ENCODE results near the gene STXBP4.

The STXBP4 gene

GRCh38 chr17:55124730-55125360, 156.3 kb downstream of the STXBP4 start:
- H3F3A ChIP-seq (ENCODE audit: insufficient read depth, low read length), result no peaks in the 10 kb centered on the region
- no peaks in the 10 kb centered on the region for H3K36me3 ChIP-seq (ENCODE audit: insufficient read depth, low read length)
- H2AFZ ChIP-seq (ENCODE audit: low read length), result no peak overlapping the region
- no peaks in the 10 kb centered on the region for H3K4me1 ChIP-seq (ENCODE audit: insufficient read depth, low read length, severe bottlenecking)
- no peaks in the 10 kb centered on the region for H3K79me2 ChIP-seq (ENCODE audit: insufficient read depth, low read length)
- no peaks in the 10 kb centered on the region for H3K27me3 ChIP-seq (ENCODE audit: insufficient read depth, low read length)
- H3K9me2 ChIP-seq (ENCODE audit: low read depth, low read length), result no peaks in the 10 kb centered on the region
- TF ChIP-seq CTCF (IDR thresholded peaks at IDR 0.05; ENCODE audit: low read length), result no peak
- no peak for TF ChIP-seq EZH2 (IDR thresholded peaks at IDR 0.05; ENCODE audit: borderline replicate concordance, low read length)
- no peak overlapping the region for H3K27ac ChIP-seq (ENCODE audit: low read depth, low read length, poor library complexity, severe bottlenecking)
- H3K9ac ChIP-seq (ENCODE audit: low read length), result no peak overlapping the region
- no peaks in the 10 kb centered on the region for H4K20me1 ChIP-seq (ENCODE audit: insufficient read depth, low read length)
- H3K4me3 ChIP-seq (ENCODE audit: low read depth, low read length, poor library complexity, severe bottlenecking), result no peak overlapping the region
- H3K9me3 ChIP-seq (ENCODE audit: low read length), result no peaks in the 10 kb centered on the region
- H3K4me2 ChIP-seq (ENCODE audit: low read length), result no peak overlapping the region

- Histone ChIP-seq H3K9ac (ENCODE audit: low read length) (no peak overlapping the region), H3F3A (ENCODE audit: insufficient read depth, low read length) (no peaks in the 10 kb centered on the region), H3K4me1 (ENCODE audit: insufficient read depth, low read length, severe bottlenecking) (no peaks in the 10 kb centered on the region), H2AFZ (ENCODE audit: low read length) (no peak overlapping the region), H3K27ac (ENCODE audit: low read depth, low read length, poor library complexity, severe bottlenecking) (no peak overlapping the region), H3K4me2 (ENCODE audit: low read length) (no peak overlapping the region), H3K27me3 (ENCODE audit: insufficient read depth, low read length) (no peaks in the 10 kb centered on the region), H3K79me2 (ENCODE audit: insufficient read depth, low read length) (no peaks in the 10 kb centered on the region), H3K36me3 (ENCODE audit: insufficient read depth, low read length) (no peaks in the 10 kb centered on the region), H4K20me1 (ENCODE audit: insufficient read depth, low read length) (no peaks in the 10 kb centered on the region), H3K9me3 (ENCODE audit: low read length) (no peaks in the 10 kb centered on the region), H3K9me2 (ENCODE audit: low read depth, low read length) (no peaks in the 10 kb centered on the region), H3K4me3 (ENCODE audit: low read depth, low read length, poor library complexity, severe bottlenecking) (no peak overlapping the region)
- no peak for TF ChIP-seq CTCF (IDR thresholded peaks at IDR 0.05; ENCODE audit: low read length)
- no peak for TF ChIP-seq EZH2 (IDR thresholded peaks at IDR 0.05; ENCODE audit: borderline replicate concordance, low read length)
Measured at GRCh38 chr17:55133583-55133982, 165.0 kb downstream of the STXBP4 start.

GRCh38 chr17:55134486-55135157, 166.1 kb downstream of the STXBP4 start:
- Histone ChIP-seq H3K27ac (ENCODE audit: low read depth, low read length, poor library complexity, severe bottlenecking) (no peak overlapping the region), H3K9ac (ENCODE audit: low read length) (no peak overlapping the region), H4K20me1 (ENCODE audit: insufficient read depth, low read length) (no peaks in the 10 kb centered on the region), H3K79me2 (ENCODE audit: insufficient read depth, low read length) (no peaks in the 10 kb centered on the region), H3K36me3 (ENCODE audit: insufficient read depth, low read length) (no peaks in the 10 kb centered on the region), H3K4me3 (ENCODE audit: low read depth, low read length, poor library complexity, severe bottlenecking) (no peak overlapping the region), H3K4me2 (ENCODE audit: low read length) (no peak overlapping the region), H2AFZ (ENCODE audit: low read length) (no peak overlapping the region), H3K4me1 (ENCODE audit: insufficient read depth, low read length, severe bottlenecking) (no peaks in the 10 kb centered on the region), H3K9me3 (ENCODE audit: low read length) (no peaks in the 10 kb centered on the region), H3K27me3 (ENCODE audit: insufficient read depth, low read length) (no peaks in the 10 kb centered on the region), H3F3A (ENCODE audit: insufficient read depth, low read length) (no peaks in the 10 kb centered on the region), H3K9me2 (ENCODE audit: low read depth, low read length) (no peaks in the 10 kb centered on the region)
- TF ChIP-seq CTCF (IDR thresholded peaks at IDR 0.05; ENCODE audit: low read length) (no peak), EZH2 (IDR thresholded peaks at IDR 0.05; ENCODE audit: borderline replicate concordance, low read length) (no peak)

Measured in OCI-LY1 (cell line).